ENCODE data around the gene ACAN. TPM values are rescaled to one million over a fixed set of nuclear protein-coding genes. Genes with fewer than 3 reads are reported as not detected.

Gene ACAN
- total and polyA plus RNA-seq, 10 of the 15 experiments (the other 5 are each of a cell fraction or from before 2014, with no cell fraction given), result not detected

- ChIA-PET CTCF (interaction anchor here (0.6 to 3.5 kb wide), 12 partner anchors 8 to 378 kb away, joined by 3 to 30 read pairs (median 3); no protein-coding TSS in a partner anchor), SMC1A (ENCODE audit: uncharacterized antibody, unreplicated experiment) (interaction anchor here (0.7 to 3.3 kb wide), 4 partner anchors 16 to 209 kb away, joined by 3 to 22 read pairs (median 4); no protein-coding TSS in a partner anchor), RAD21 (ENCODE audit: unreplicated experiment) (interaction anchor here (0.7 to 2.4 kb wide), 4 partner anchors 8 to 209 kb away, joined by 4 to 10 read pairs (median 7); partner anchors contain the start of gene ISG20), POLR2A (no interaction called here)
- Histone ChIP-seq H3K4me2 (ENCODE audit: control insufficient read depth, insufficient read depth) (no peak overlapping the region), H3K27ac (ENCODE audit: control insufficient read depth, insufficient read depth) (no peak overlapping the region), H3K9ac (ENCODE audit: control insufficient read depth, insufficient read depth, low read length) (no peak overlapping the region), H3K4me1 (ENCODE audit: control insufficient read depth, insufficient read depth, low read length) (no peaks in the 10 kb centered on the region), H3K79me2 (ENCODE audit: control insufficient read depth, insufficient read depth, low read length) (no peaks in the 10 kb centered on the region), H3K4me3 (no peak overlapping the region), H4K20me1 (ENCODE audit: control insufficient read depth, insufficient read depth) (no peaks in the 10 kb centered on the region), H2AFZ (ENCODE audit: control insufficient read depth, low read depth, low read length) (no peak overlapping the region), H3K36me3 (ENCODE audit: control insufficient read depth in 2 of 2, insufficient read depth in 2 of 2, low read length in 1 of 2) (no peaks in the 10 kb centered on the region), H3K9me3 (replicated peaks; ENCODE audit: control insufficient read depth, insufficient read depth, low read length) (no peaks in the 10 kb centered on the region), H3K27me3 (replicated peaks in 1 of 2; ENCODE audit: control insufficient read depth in 2 of 2, insufficient read depth in 2 of 2, low read length in 1 of 2) (no peaks in the 10 kb centered on the region; a peak in 1 of 4 replicates)
- ATAC-seq (no peak), DNase-seq (ENCODE audit: low read depth, low spot score) (no peak), FAIRE-seq (no peak)
- intact Hi-C loops (cut with micrococcal nuclease; ENCODE audit: unreplicated experiment), result loop anchor here (2.0 kb wide), 2 partner anchors 209 to 357 kb away; no protein-coding TSS in a partner anchor
- 19% methylated on average over 8 of the region's 8 CpGs for WGBS (ENCODE audit: insufficient coverage, insufficient replicate concordance, low lambda C conversion rate, missing lambda C conversion rate)
- BruUV-seq (replicated peaks), result no TSS peak
- in situ Hi-C loops (cut with MboI), result no loop called here
- TF ChIP-seq ZNF217 (IDR thresholded peaks at IDR 0.05), result no peak
- TF ChIP-seq MTA3 (IDR thresholded peaks at IDR 0.05; ENCODE audit: borderline replicate concordance, low read length), result no peak
- TF ChIP-seq FOXK2 (IDR thresholded peaks at IDR 0.05), result no peak
Observed at GRCh38 chr15:88833731-88834100, 30.5 kb downstream of the ACAN start.

- Histone ChIP-seq H4K20me1 (ENCODE audit: control insufficient read depth, insufficient read depth) (no peaks in the 10 kb centered on the region), H2AFZ (ENCODE audit: control insufficient read depth, low read depth, low read length) (no peak overlapping the region), H3K79me2 (ENCODE audit: control insufficient read depth, insufficient read depth, low read length) (no peaks in the 10 kb centered on the region), H3K27ac (ENCODE audit: control insufficient read depth, insufficient read depth) (no peak overlapping the region), H3K27me3 (replicated peaks in 1 of 2; ENCODE audit: control insufficient read depth in 2 of 2, insufficient read depth in 2 of 2, low read length in 1 of 2) (no peaks in the 10 kb centered on the region; a peak in 1 of 4 replicates), H3K36me3 (ENCODE audit: control insufficient read depth in 2 of 2, insufficient read depth in 2 of 2, low read length in 1 of 2) (no peaks in the 10 kb centered on the region), H3K4me3 (no peak overlapping the region), H3K4me1 (ENCODE audit: control insufficient read depth, insufficient read depth, low read length) (no peaks in the 10 kb centered on the region), H3K4me2 (ENCODE audit: control insufficient read depth, insufficient read depth) (no peak overlapping the region), H3K9me3 (replicated peaks; ENCODE audit: control insufficient read depth, insufficient read depth, low read length) (no peaks in the 10 kb centered on the region), H3K9ac (ENCODE audit: control insufficient read depth, insufficient read depth, low read length) (no peak overlapping the region)
- no TSS peak for BruUV-seq (replicated peaks)
- ATAC-seq (peak; percentile 81), FAIRE-seq (peak; percentile 61), DNase-seq (ENCODE audit: low read depth, low spot score) (no peak)
- intact Hi-C loops (cut with micrococcal nuclease; ENCODE audit: unreplicated experiment), result loop anchor here (2.0 kb wide), 2 partner anchors 210 to 358 kb away; no protein-coding TSS in a partner anchor
- POLR2A ChIA-PET, result no interaction called here
- SMC1A ChIA-PET (ENCODE audit: uncharacterized antibody, unreplicated experiment), result interaction anchor here (0.7 to 3.3 kb wide), 4 partner anchors 16 to 210 kb away, joined by 3 to 22 read pairs (median 4); no protein-coding TSS in a partner anchor
- RAD21 ChIA-PET (ENCODE audit: unreplicated experiment), result interaction anchor here (1.1 to 2.4 kb wide), 3 partner anchors 8 to 210 kb away, joined by 4 to 10 read pairs (median 10); partner anchors contain the start of gene ISG20
- in situ Hi-C loops (cut with MboI), result no loop called here
- CTCF ChIA-PET, result interaction anchor here (0.6 to 3.5 kb wide), 14 partner anchors 8 to 384 kb away, joined by 3 to 30 read pairs (median 4); no protein-coding TSS in a partner anchor
- TF ChIP-seq IKZF1 (conservative IDR thresholded peaks at IDR 0.05) (0 out of 2 replicates have a peak, but pooled peaks have one; percentile 25), CTCF (IDR thresholded peaks at IDR 0.05 in 2 of 3, conservative IDR thresholded peaks at IDR 0.05 in 1 of 3; ENCODE audit: control insufficient read depth in 2 of 3, extremely low read depth in 1 of 3, insufficient read depth in 1 of 3, low read depth in 3 of 3, low read length in 3 of 3) (peak; percentile 37 to 53 (median 51)), RAD21 (IDR thresholded peaks at IDR 0.05; ENCODE audit: insufficient read depth, low read depth, low read length) (peak; percentile 61), SMC3 (IDR thresholded peaks at IDR 0.05; ENCODE audit: borderline replicate concordance, low read length) (peak; percentile 46), EGR1 (IDR thresholded peaks at IDR 0.05; ENCODE audit: borderline replicate concordance in 1 of 2, low read depth in 2 of 2, low read length in 2 of 2) (no peak), NKRF (conservative IDR thresholded peaks at IDR 0.05) (no peak)
- WGBS (ENCODE audit: insufficient coverage, insufficient replicate concordance, low lambda C conversion rate, missing lambda C conversion rate), result 18% methylated on average over 14 of the region's 14 CpGs
Observed at GRCh38 chr15:88834211-88834812, 31.1 kb downstream of the ACAN start.

Data from GM12878 (cell line).